Psoas muscle (tissue), 8 donors: ENCODE measurements around the gene PTPN23. TPM values are rescaled to one million over a fixed set of nuclear protein-coding genes. Genes with fewer than 3 reads are reported as not detected.
A peak's percentile ranks its signal among the peaks of the same experiment; 100 is the strongest.

ENCODE experiments used
- ATAC-seq, 4 donors: fragments of 200-7000 bp; cut with Tn5 transposase; one replicate each; pipeline ENCODE4 v1.9.1; 2020; ENCODE audit warnings: moderate library complexity in 3 of 4, mild to moderate bottlenecking in 2 of 4
- DNase-seq, 2 donors: peaks; one replicate each; pipeline ENCODE4 v3.0.0-alpha.2; 2020
- H3K27ac ChIP-seq: fragments of 200-600 bp; one replicate; pipeline ENCODE4 v1.8.0; 2022
- H3K27me3 ChIP-seq, 3 donors: fragments of 200-600 bp in 1 of 3; one replicate each; pipeline versions ENCODE4 v1.6.1 to v1.8.0; 2013 to 2022; ENCODE audit warnings: low read length in 2 of 3, mild to moderate bottlenecking in 2 of 3, moderate library complexity in 1 of 3; ENCODE audit not compliant: insufficient read depth in 3 of 3
- H3K36me3 ChIP-seq, 2 donors: fragments of 200-600 bp in 1 of 2; one replicate each; pipeline versions ENCODE4 v1.6.1 to v1.8.0; 2013 to 2022; ENCODE audit warnings: low read depth in 1 of 2, mild to moderate bottlenecking in 1 of 2, moderate library complexity in 1 of 2; ENCODE audit not compliant: insufficient read depth in 1 of 2
- H3K4me1 ChIP-seq: fragments of 200-600 bp; one replicate; pipeline ENCODE4 v1.8.0; 2022
- H3K4me3 ChIP-seq: fragments of 200-600 bp; one replicate; pipeline ENCODE4 v1.8.0; 2022; ENCODE audit warnings: mild to moderate bottlenecking
- H3K9me3 ChIP-seq: fragments of 200-600 bp; one replicate; pipeline ENCODE4 v1.8.0; 2022
- WGBS, 3 donors: extraction: QIAGEN DNeasy Blood & Tissue Kit; methylation state at CpG; one replicate each; pipeline versions ENCODE4 v1.1.6 to v1.1.7; 2013; 5-methylcytosine and 5-hydroxymethylcytosine counted together
- intact Hi-C, 2 donors: fragments of 100-400 bp; cut with DNase I; formaldehyde crosslinking; loops; one replicate each; pipeline versions ENCODE4 v1.11.0 to v1.14.2; 2022
- polyA plus RNA-seq, 3 donors: library from polyadenylated mRNA; stranded (reverse); fragments of 200-250 nt; gene quantifications; one replicate each; pipeline ENCODE4 v1.2.3, GENCODE V29; 2013
- total RNA-seq, 4 donors: library from RNA; stranded (reverse); fragmentation: NEBNext Ultra II Directional in 2 of 4; extraction: Animal tissue kit (Norgen Biotek cat#: 25700) in 2 of 4; gene quantifications; one replicate each; pipeline versions ENCODE4 v1.2.1 to v1.2.4, GENCODE V29; 2021 to 2023
- TF ChIP-seq, protein P1 (sequence below): fragments of 200-600 bp; IDR thresholded peaks from one replicate; pipeline ENCODE4 v1.8.0; 2022; ENCODE audit warnings: antibody characterized with exemption
- donor health status: healthy with polysubstance abuse.
- donor health status: DM: no; HTN: no; CAD: no; lungs with moderate emphysema.
- donor health status: Bipolar disorder and iron deficiency.
- donor health status: healthy.
- donor health status: DM: yes; HTN: yes; CAD: no.
- donor health status: DM: no; HTN: no; CAD: no.
- donor health status: DM: no; HTN: no; CAD: no.
- donor health status: DM: yes; HTN: yes; CAD: no.

The PTPN23 gene
- total and polyA plus RNA-seq, 7 donors = 14.3 to 47.5 (median 30.9) TPM

DNA sequence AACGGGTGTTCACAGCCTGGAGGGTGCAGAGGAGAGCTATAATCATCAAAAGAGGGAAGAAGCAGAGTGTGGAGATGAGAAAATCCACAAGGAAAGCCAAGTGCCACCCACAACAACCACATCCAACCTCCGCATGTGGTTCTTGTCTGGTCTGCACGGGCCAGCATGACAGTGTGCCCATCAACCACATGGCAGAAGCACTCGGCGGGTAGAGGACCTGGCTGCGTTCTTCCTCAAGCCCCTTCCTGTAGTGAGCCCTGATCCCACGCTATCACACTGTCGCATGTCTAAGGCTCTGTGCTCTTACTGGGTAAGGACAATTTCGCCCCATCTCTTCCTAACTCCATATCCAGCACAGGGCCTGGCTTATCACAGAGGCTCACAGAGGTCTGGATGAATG lies 41.9 kb downstream of the PTPN23 start:
- TF ChIP-seq, protein P1, sequence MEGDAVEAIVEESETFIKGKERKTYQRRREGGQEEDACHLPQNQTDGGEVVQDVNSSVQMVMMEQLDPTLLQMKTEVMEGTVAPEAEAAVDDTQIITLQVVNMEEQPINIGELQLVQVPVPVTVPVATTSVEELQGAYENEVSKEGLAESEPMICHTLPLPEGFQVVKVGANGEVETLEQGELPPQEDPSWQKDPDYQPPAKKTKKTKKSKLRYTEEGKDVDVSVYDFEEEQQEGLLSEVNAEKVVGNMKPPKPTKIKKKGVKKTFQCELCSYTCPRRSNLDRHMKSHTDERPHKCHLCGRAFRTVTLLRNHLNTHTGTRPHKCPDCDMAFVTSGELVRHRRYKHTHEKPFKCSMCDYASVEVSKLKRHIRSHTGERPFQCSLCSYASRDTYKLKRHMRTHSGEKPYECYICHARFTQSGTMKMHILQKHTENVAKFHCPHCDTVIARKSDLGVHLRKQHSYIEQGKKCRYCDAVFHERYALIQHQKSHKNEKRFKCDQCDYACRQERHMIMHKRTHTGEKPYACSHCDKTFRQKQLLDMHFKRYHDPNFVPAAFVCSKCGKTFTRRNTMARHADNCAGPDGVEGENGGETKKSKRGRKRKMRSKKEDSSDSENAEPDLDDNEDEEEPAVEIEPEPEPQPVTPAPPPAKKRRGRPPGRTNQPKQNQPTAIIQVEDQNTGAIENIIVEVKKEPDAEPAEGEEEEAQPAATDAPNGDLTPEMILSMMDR = no peak
- H3K9me3 ChIP-seq = no peaks in the 10 kb centered on the region
- ATAC-seq (no peak), DNase-seq (no peak)
- peak overlapping the region; percentile 69 for H3K27ac ChIP-seq
- no peaks in the 10 kb centered on the region for H3K27me3 ChIP-seq
- 87 to 92% (median 89%) methylated on average over 9 of the region's 9 CpGs for WGBS, 3 donors
- H3K4me1 ChIP-seq = peaks cover 13% of the 10 kb centered on the region
- H3K36me3 ChIP-seq = peaks cover 4 to 84% of the 10 kb centered on the region in 2 donors
- H3K4me3 ChIP-seq = no peak overlapping the region
- intact Hi-C loops = no loop called here

DNA sequence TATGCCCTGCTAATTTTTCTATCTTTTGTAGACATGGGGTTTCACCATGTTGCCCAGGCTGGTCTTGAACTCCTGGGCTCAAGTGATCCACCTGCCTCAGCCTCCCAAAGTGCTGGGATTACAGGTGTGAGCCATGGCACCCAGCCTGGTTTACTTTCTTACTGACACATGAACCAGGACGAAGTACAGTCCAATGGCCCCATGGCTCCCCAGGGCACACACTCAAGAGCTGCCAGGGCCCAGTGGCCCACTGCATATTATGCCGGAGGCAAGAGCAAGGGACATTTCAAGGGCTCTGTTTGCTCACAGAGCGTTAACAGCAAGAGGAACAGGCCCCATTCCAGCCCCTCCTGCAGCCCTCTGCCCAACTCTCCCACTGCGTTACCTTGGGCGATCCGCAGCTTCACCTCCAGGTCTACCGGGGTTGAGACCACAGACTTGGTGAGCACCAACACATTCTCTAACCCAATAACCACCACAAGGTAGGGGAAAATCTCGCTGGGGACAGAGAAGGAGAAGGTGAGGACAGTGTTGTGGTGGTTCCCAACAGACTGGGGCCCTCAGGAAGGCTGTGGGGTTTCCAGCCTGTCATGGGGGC lies 42.8 kb downstream of the PTPN23 start:
- intact Hi-C loops = no loop called here
- Histone ChIP-seq H3K4me1 (peaks cover 13% of the 10 kb centered on the region), H3K9me3 (no peaks in the 10 kb centered on the region), H3K27me3 (no peaks in the 10 kb centered on the region), H3K27ac (no peak overlapping the region), H3K4me3 (no peak overlapping the region), H3K36me3 (peaks cover 4 to 86% of the 10 kb centered on the region in 2 donors)
- 82 to 88% (median 82%) methylated on average over 8 of the region's 8 CpGs for WGBS, 3 donors
- DNase-seq (no peak), ATAC-seq (no peak)
- TF ChIP-seq, protein P1 = no peak

DNA sequence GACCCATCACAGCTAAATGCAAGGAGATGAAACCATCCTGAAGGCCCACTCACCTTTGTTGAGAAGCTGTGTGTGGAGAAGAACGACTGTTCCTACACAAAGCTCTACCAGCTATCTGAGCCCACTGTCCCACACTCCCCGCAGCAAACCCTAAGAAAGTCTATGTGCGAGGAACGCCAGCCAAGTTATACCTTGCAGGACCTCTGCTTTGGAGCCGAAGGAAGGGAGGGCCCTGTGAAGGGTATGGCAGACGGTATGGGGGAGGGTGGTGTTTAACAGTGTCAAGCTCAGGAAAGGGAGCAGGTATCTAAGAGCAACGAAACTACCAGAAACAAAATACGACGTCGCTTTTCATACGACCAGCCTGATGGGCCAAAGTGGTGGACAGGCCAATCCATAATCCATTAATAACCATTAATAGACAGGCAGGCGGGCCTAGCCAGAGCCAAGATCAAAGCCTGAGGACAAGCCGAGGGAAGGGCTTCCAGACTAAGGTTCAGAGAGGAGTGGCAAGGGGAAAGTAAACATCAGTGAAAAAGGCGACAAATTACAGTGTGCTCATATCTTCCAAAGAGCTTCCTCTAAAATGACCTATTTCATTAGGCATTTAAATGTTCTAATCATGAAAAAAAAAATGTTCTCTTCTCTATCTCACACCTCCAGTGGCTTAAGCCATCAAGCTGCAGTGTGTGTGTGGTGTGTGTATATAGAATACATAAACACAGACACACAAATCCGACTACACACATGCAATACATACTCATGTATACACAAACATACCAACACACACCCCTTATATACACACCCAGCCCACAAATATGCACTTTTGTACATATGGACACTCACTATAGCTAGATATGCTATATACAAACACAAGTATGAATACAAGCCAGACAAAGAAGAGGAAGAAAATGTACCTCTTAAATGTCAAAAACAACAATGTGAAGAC lies 43.9 kb downstream of the PTPN23 start:
- Histone ChIP-seq H3K4me3 (no peak overlapping the region), H3K27ac (no peak overlapping the region), H3K27me3 (no peaks in the 10 kb centered on the region), H3K4me1 (peaks cover 13% of the 10 kb centered on the region), H3K9me3 (no peaks in the 10 kb centered on the region), H3K36me3 (peaks cover 4 to 80% of the 10 kb centered on the region in 2 donors)
- TF ChIP-seq, protein P1 = no peak
- 88 to 95% (median 92%) methylated on average over 15 of the region's 15 CpGs for WGBS, 3 donors
- no peak for ATAC-seq
- intact Hi-C loops = no loop called here
- DNase-seq = peak in 1 of 2 donors; percentile 19

- peaks cover 13% of the 10 kb centered on the region for H3K4me1 ChIP-seq
- intact Hi-C loops = no loop called here
- TF ChIP-seq, protein P1 = no peak
- peaks cover 4 to 80% of the 10 kb centered on the region in 2 donors for H3K36me3 ChIP-seq
- no peak overlapping the region for H3K27ac ChIP-seq
- ATAC-seq (no peak), DNase-seq (peak in 1 of 2 donors; percentile 47)
- no peaks in the 10 kb centered on the region for H3K27me3 ChIP-seq
- WGBS, 3 donors = 87 to 90% (median 89%) methylated on average over 11 of the region's 11 CpGs
- H3K9me3 ChIP-seq = no peaks in the 10 kb centered on the region
- H3K4me3 ChIP-seq = no peak overlapping the region
These were observed 44.6 kb downstream of the PTPN23 start for GRCh38 chr3:47425383-47425778.
